AG04450 (cell line): Measurements from ENCODE around the gene CCDC88C. TPM values are rescaled to one million over a fixed set of nuclear protein-coding genes. Genes with fewer than 3 reads are reported as not detected.

Experiments
- CTCF ChIA-PET: fragments of 300-600, 350-600 bp; formaldehyde crosslinking; extraction: SDS; loops from one replicate; lab custom pipeline; 2022; ENCODE audit warnings: antibody characterized with exemption, inconsistent platforms; lab: Charles Lee
- POLR2A ChIA-PET: fragments of 350-600 bp; formaldehyde crosslinking; extraction: SDS; loops from one replicate; lab custom pipeline; 2021; ENCODE audit warnings: antibody characterized with exemption, inconsistent platforms; lab: Yijun Ruan, JAX
- DNase-seq: peaks from one replicate; pipeline ENCODE4 v3.0.0-alpha.2; 2011; ENCODE audit warnings: low read depth, low spot score
- H3K27ac ChIP-seq: one replicate; pipeline ENCODE4 v1.5.1; 2012; ENCODE audit warnings: low read depth, low read length, control low read depth
- H3K27me3 ChIP-seq: one replicate; pipeline ENCODE4 v1.6.0; 2012; ENCODE audit warnings: low read length; ENCODE audit not compliant: control insufficient read depth, insufficient read depth
- H3K4me3 ChIP-seq: 2 replicates; pipeline ENCODE4 v1.5.1; 2011; ENCODE audit warnings: mild to moderate bottlenecking, low read depth, low read length, control low read depth
- H3K9me3 ChIP-seq: 2 replicates; pipeline ENCODE4 v1.5.1; 2012; ENCODE audit warnings: low read length; ENCODE audit not compliant: control insufficient read depth, insufficient read depth
- CTCF ChIP-seq: IDR thresholded peaks from 2 replicates; pipeline ENCODE4 v1.5.1; 2011; ENCODE audit warnings: low read depth, low read length, control low read depth, inconsistent platforms
- polyA plus RNA-seq: library from polyadenylated mRNA; depleted of rRNA; stranded (reverse); fragments of >200 nt; gene quantifications from 2 replicates; pipeline ENCODE4 v1.2.3, GENCODE V29; 2011

The CCDC88C gene
- polyA plus RNA-seq, 1 experiment: 0.01 TPM

GRCh38 chr14:91454580-91454979 lies 37.0 kb upstream of the CCDC88C start:
- no peak for TF ChIP-seq CTCF
- DNase-seq: no peak
- H3K27me3 ChIP-seq: no peaks in the 10 kb centered on the region
- ChIA-PET POLR2A (interaction anchor here (0.6 kb wide), 1 partner anchor 80 kb away, joined by 4 read pairs; no protein-coding TSS in a partner anchor), CTCF (interaction anchor here (1.1 kb wide), 1 partner anchor 167 kb away, joined by 3 read pairs; no protein-coding TSS in a partner anchor)
- no peak overlapping the region for H3K4me3 ChIP-seq
- no peaks in the 10 kb centered on the region for H3K9me3 ChIP-seq
- H3K27ac ChIP-seq: no peak overlapping the region

- no peak for TF ChIP-seq CTCF
- Histone ChIP-seq H3K9me3 (no peaks in the 10 kb centered on the region), H3K27me3 (no peaks in the 10 kb centered on the region), H3K27ac (no peak overlapping the region), H3K4me3 (no peak overlapping the region)
- no peak for DNase-seq
- ChIA-PET CTCF (interaction anchor here (1.1 kb wide), 1 partner anchor 166 kb away, joined by 3 read pairs; no protein-coding TSS in a partner anchor), POLR2A (no interaction called here)
These were observed 36.5 kb upstream of the CCDC88C start for GRCh38 chr14:91454155-91454554.

- Histone ChIP-seq H3K4me3 (no peak overlapping the region), H3K27ac (no peak overlapping the region), H3K9me3 (no peaks in the 10 kb centered on the region), H3K27me3 (no peaks in the 10 kb centered on the region)
- ChIA-PET CTCF (no interaction called here), POLR2A (no interaction called here)
- TF ChIP-seq CTCF: no peak
- DNase-seq: no peak
These were observed 36.1 kb upstream of the CCDC88C start for GRCh38 chr14:91453744-91454143.

- Histone ChIP-seq H3K27ac (no peak overlapping the region), H3K4me3 (no peak overlapping the region), H3K27me3 (peaks cover 3% of the 10 kb centered on the region), H3K9me3 (no peaks in the 10 kb centered on the region)
- DNase-seq: no peak
- ChIA-PET POLR2A (no interaction called here), CTCF (no interaction called here)
- no peak for TF ChIP-seq CTCF
These were observed 26.9 kb upstream of the CCDC88C start for GRCh38 chr14:91444335-91445020.

- Histone ChIP-seq H3K27ac (no peak overlapping the region), H3K27me3 (no peaks in the 10 kb centered on the region), H3K9me3 (no peaks in the 10 kb centered on the region; the same call in 1 of the 2 replicates), H3K4me3 (no peak overlapping the region)
- POLR2A ChIA-PET: no interaction called here
- no peak for TF ChIP-seq CTCF
- CTCF ChIA-PET: no interaction called here
- DNase-seq: no peak
These were observed 21.7 kb upstream of the CCDC88C start for GRCh38 chr14:91439345-91439744.
